ENCODE results near the gene ELAC1.

- no peak for TF ChIP-seq CTCF (IDR thresholded peaks at IDR 0.05)
- no peak for TF ChIP-seq EP300 (IDR thresholded peaks at IDR 0.05)
- no peak for TF ChIP-seq POLR2A (IDR thresholded peaks at IDR 0.05)
Observed at GRCh38 chr18:50947899-50948298, 19.9 kb upstream of the ELAC1 start.
